Karpas-422 (cell line): ENCODE data around the gene SCGB1A1. TPM values are rescaled to one million over a fixed set of nuclear protein-coding genes. Genes with fewer than 3 reads are reported as not detected.

Experiments
- DNase-seq: peaks from one replicate; pipeline ENCODE4 v3.0.0-alpha.2; 2015
- H2AFZ ChIP-seq: fragments of 200-600 bp; sonication (generic); 2 replicates; pipeline ENCODE4 v1.6.1; 2014; ENCODE audit warnings: antibody characterized with exemption, low read length, mixed read lengths
- H3K27ac ChIP-seq: fragments of 200-600 bp; sonication (generic); 2 replicates; pipeline ENCODE4 v1.5.1; 2014; ENCODE audit warnings: mild to moderate bottlenecking, low read length, moderate library complexity
- H3K27me3 ChIP-seq: fragments of 200-600 bp; sonication (generic); 2 replicates; pipeline ENCODE4 v1.6.1; 2014; ENCODE audit warnings: low read length, mixed read lengths
- H3K36me3 ChIP-seq: fragments of 200-600 bp; sonication (generic); 2 replicates; pipeline ENCODE4 v1.6.1; 2014; ENCODE audit warnings: low read length, mixed read lengths; ENCODE audit not compliant: insufficient read depth
- H3K4me1 ChIP-seq: fragments of 200-600 bp; sonication (generic); 2 replicates; pipeline ENCODE4 v1.6.1; 2014; ENCODE audit warnings: mild to moderate bottlenecking, low read length, mixed read lengths
- H3K4me2 ChIP-seq: fragments of 200-600 bp; sonication (generic); 2 replicates; pipeline ENCODE4 v1.6.1; 2014; ENCODE audit warnings: low read length, low read depth, mild to moderate bottlenecking; ENCODE audit not compliant: poor library complexity, severe bottlenecking
- H3K4me3 ChIP-seq: fragments of 200-600 bp; sonication (generic); 2 replicates; pipeline ENCODE4 v1.5.1; 2014; ENCODE audit warnings: mild to moderate bottlenecking, antibody characterized with exemption, low read length, mixed read lengths
- H3K79me2 ChIP-seq: fragments of 200-600 bp; sonication (generic); 2 replicates; pipeline ENCODE4 v1.6.1; 2014; ENCODE audit warnings: mild to moderate bottlenecking, low read length, mixed read lengths
- H3K9ac ChIP-seq: fragments of 200-600 bp; sonication (generic); 2 replicates; pipeline ENCODE4 v1.6.0; 2014; ENCODE audit warnings: low read length
- H3K9me2 ChIP-seq: fragments of 200-600 bp; sonication (generic), shearing (Covaris generic); replicated peaks from 2 replicates; pipeline ENCODE4 v1.6.0; 2014; ENCODE audit warnings: mild to moderate bottlenecking, low read length, moderate library complexity; ENCODE audit not compliant: insufficient read depth
- H3K9me3 ChIP-seq: fragments of 300-700, 200-600 bp; sonication (generic); 2 replicates; pipeline ENCODE4 v1.6.1; 2014; ENCODE audit warnings: low read length, mixed read lengths
- H4K20me1 ChIP-seq: fragments of 200-600 bp; sonication (generic); 2 replicates; pipeline ENCODE4 v1.6.1; 2014; ENCODE audit warnings: mild to moderate bottlenecking, antibody characterized with exemption, low read length, low read depth; ENCODE audit not compliant: insufficient read depth
- total RNA-seq: library from RNA; depleted of rRNA; stranded (reverse); fragments of >200 nt; shearing (Covaris generic); gene quantifications from 2 replicates; pipeline ENCODE4 v1.2.3, GENCODE V29; 2014; ENCODE audit warnings: low replicate concordance

The SCGB1A1 gene
- total RNA-seq, 1 experiment from 2014 or later = not detected

GRCh38 chr11:62432695-62433094 lies 13.9 kb downstream of the SCGB1A1 start:
- H3K9me3 ChIP-seq = no peaks in the 10 kb centered on the region
- H3K9me2 ChIP-seq = no peaks in the 10 kb centered on the region
- H3K27ac ChIP-seq = no peak overlapping the region
- H3K9ac ChIP-seq = no peak overlapping the region
- no peaks in the 10 kb centered on the region for H3K4me1 ChIP-seq
- no peaks in the 10 kb centered on the region for H3K36me3 ChIP-seq
- no peak overlapping the region for H3K4me3 ChIP-seq
- H3K4me2 ChIP-seq = no peak overlapping the region
- H3K79me2 ChIP-seq = no peaks in the 10 kb centered on the region
- H4K20me1 ChIP-seq = no peaks in the 10 kb centered on the region
- H3K27me3 ChIP-seq = no peaks in the 10 kb centered on the region
- no peak for DNase-seq
- H2AFZ ChIP-seq = no peak overlapping the region

GRCh38 chr11:62433141-62433903 lies 14.5 kb downstream of the SCGB1A1 start:
- Histone ChIP-seq H4K20me1 (no peaks in the 10 kb centered on the region), H2AFZ (no peak overlapping the region), H3K4me2 (no peak overlapping the region), H3K4me3 (no peak overlapping the region), H3K79me2 (no peaks in the 10 kb centered on the region), H3K27ac (no peak overlapping the region), H3K9me3 (no peaks in the 10 kb centered on the region), H3K9me2 (no peaks in the 10 kb centered on the region), H3K27me3 (no peaks in the 10 kb centered on the region), H3K9ac (no peak overlapping the region), H3K4me1 (no peaks in the 10 kb centered on the region), H3K36me3 (no peaks in the 10 kb centered on the region)
- DNase-seq = no peak

- DNase-seq = no peak
- Histone ChIP-seq H3K27ac (no peak overlapping the region), H3K9me2 (no peaks in the 10 kb centered on the region), H3K4me2 (no peak overlapping the region), H3K4me1 (no peaks in the 10 kb centered on the region), H3K79me2 (no peaks in the 10 kb centered on the region), H2AFZ (no peak overlapping the region), H4K20me1 (no peaks in the 10 kb centered on the region), H3K36me3 (no peaks in the 10 kb centered on the region), H3K9me3 (no peaks in the 10 kb centered on the region), H3K9ac (no peak overlapping the region), H3K27me3 (no peaks in the 10 kb centered on the region), H3K4me3 (no peak overlapping the region)
Observed at GRCh38 chr11:62433904-62434276, 15.1 kb downstream of the SCGB1A1 start.

DNA sequence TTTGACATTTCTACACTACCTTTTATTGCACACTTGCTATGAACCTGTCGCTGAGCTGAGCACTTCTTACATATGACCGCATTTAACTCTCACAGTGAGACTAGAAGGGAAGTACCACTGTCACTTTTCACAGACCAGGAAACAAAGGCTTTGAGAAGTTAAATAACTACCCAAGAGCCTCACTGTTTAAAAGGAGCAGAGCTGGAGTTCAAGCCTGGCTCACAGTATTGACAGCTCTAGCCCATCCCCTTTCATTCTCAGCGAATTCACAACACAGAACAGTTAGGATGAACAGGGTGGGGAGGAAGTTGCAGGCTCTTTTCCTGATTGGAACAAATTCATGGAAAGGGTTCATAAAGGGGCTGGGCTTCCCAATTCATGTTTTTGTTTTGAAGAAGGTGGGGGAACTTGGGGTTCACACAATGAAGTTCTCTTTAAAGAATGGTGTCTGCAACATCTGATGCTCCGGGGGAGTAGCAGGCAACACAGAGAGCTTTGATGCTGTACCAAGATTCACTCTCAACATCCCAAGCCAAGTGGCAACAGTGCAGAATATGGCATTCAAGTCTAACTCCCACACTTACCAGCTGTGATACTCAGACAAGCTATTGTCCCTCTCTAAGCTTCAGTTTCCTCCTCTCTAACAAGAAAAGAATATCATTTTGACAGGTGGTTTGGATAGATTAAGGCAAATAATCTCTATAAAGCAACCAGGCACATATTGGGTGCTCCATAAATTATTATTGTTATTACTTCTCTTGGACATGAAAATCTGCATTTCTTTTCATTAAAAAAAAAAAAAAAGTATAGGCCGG lies 17.2 kb downstream of the SCGB1A1 start:
- H3K4me3 ChIP-seq = no peak overlapping the region
- no peaks in the 10 kb centered on the region for H3K79me2 ChIP-seq
- H4K20me1 ChIP-seq = no peaks in the 10 kb centered on the region
- H3K4me1 ChIP-seq = no peaks in the 10 kb centered on the region
- H3K27me3 ChIP-seq = no peaks in the 10 kb centered on the region
- H3K4me2 ChIP-seq = no peak overlapping the region
- H3K9me2 ChIP-seq = no peaks in the 10 kb centered on the region
- no peak for DNase-seq
- H2AFZ ChIP-seq = no peak overlapping the region
- no peak overlapping the region for H3K9ac ChIP-seq
- H3K27ac ChIP-seq = no peak overlapping the region
- no peaks in the 10 kb centered on the region for H3K36me3 ChIP-seq
- H3K9me3 ChIP-seq = no peaks in the 10 kb centered on the region

DNA sequence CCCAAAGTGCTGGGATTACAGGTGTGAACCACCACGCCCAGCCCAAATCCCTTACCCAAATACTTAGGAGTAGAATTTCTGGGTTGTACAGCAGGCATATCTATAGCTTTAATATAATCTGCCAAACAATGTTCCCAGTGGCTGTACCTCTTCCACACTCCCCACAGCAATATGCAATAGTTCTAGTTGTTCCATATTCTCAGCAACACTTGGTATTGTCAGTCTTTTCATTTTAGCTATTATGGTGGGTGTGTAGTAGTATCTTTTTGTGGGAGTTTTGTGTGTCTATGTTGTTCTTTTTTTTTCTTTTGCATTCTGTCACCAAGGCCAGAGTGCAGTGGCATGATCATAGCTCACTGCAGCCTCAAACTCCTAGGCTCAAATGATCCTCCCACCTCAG lies 18.8 kb downstream of the SCGB1A1 start:
- Histone ChIP-seq H3K4me2 (no peak overlapping the region), H3K27me3 (no peaks in the 10 kb centered on the region), H3K9me3 (no peaks in the 10 kb centered on the region), H2AFZ (no peak overlapping the region), H3K27ac (no peak overlapping the region), H4K20me1 (no peaks in the 10 kb centered on the region), H3K79me2 (no peaks in the 10 kb centered on the region), H3K4me3 (no peak overlapping the region), H3K4me1 (no peaks in the 10 kb centered on the region), H3K36me3 (no peaks in the 10 kb centered on the region), H3K9ac (no peak overlapping the region), H3K9me2 (no peaks in the 10 kb centered on the region)
- no peak for DNase-seq

GRCh38 chr11:62438641-62439040 lies 19.8 kb downstream of the SCGB1A1 start:
- Histone ChIP-seq H3K9me3 (no peaks in the 10 kb centered on the region), H3K9me2 (no peaks in the 10 kb centered on the region), H3K4me3 (no peak overlapping the region), H4K20me1 (no peaks in the 10 kb centered on the region), H3K27me3 (no peaks in the 10 kb centered on the region), H3K9ac (no peak overlapping the region), H3K36me3 (no peaks in the 10 kb centered on the region), H2AFZ (no peak overlapping the region), H3K79me2 (no peaks in the 10 kb centered on the region), H3K4me1 (no peaks in the 10 kb centered on the region; the same call in 1 of the 2 replicates), H3K27ac (no peak overlapping the region), H3K4me2 (no peak overlapping the region)
- DNase-seq = no peak

GRCh38 chr11:62439785-62440602 lies 21.2 kb downstream of the SCGB1A1 start:
- no peak overlapping the region for H2AFZ ChIP-seq
- peaks cover 11% of the 10 kb centered on the region for H3K4me1 ChIP-seq
- no peak overlapping the region for H3K4me3 ChIP-seq
- H3K9me2 ChIP-seq = no peaks in the 10 kb centered on the region
- H3K79me2 ChIP-seq = no peaks in the 10 kb centered on the region
- no peak overlapping the region for H3K4me2 ChIP-seq
- H3K36me3 ChIP-seq = no peaks in the 10 kb centered on the region
- DNase-seq = no peak
- no peaks in the 10 kb centered on the region for H3K9me3 ChIP-seq
- no peaks in the 10 kb centered on the region for H4K20me1 ChIP-seq
- no peak overlapping the region for H3K27ac ChIP-seq
- 0 out of 2 replicates have a peak, but pooled peaks cover 3% of the 10 kb centered on the region for H3K27me3 ChIP-seq
- no peak overlapping the region for H3K9ac ChIP-seq
